K562 (cell line): Measurements from ENCODE around the gene FIS1. TPM values are rescaled to one million over a fixed set of nuclear protein-coding genes. Genes with fewer than 3 reads are reported as not detected.

Source experiments
- CBX3 ChIP-seq, 2 experiments: IDR thresholded peaks; 1 replicate in 1 of 2; 2 replicates in 1 of 2; pipeline ENCODE4 v1.6.1; 2012; ENCODE audit warnings: inconsistent platforms in 2 of 2, low read length in 2 of 2, borderline replicate concordance in 1 of 2, control low read depth in 1 of 2
- ETV5 ChIP-seq: sonication (generic); formaldehyde crosslinking; IDR thresholded peaks from 2 replicates; pipeline ENCODE4 v1.4.0; 2020; ENCODE audit warnings: low read depth, mild to moderate bottlenecking, missing genetic modification reagents
- FOXP1 ChIP-seq: sonication (generic); formaldehyde crosslinking; IDR thresholded peaks from 2 replicates; pipeline ENCODE4 v1.8.0; 2022; ENCODE audit warnings: mild to moderate bottlenecking, missing genetic modification reagents
- GABPA ChIP-seq: fragments of 200-800 bp; sonication (Bioruptor generic); conservative IDR thresholded peaks from 2 replicates; pipeline ENCODE4 v1.6.1; 2016; ENCODE audit warnings: low read depth, missing genetic modification characterization, missing compliant biosample characterization
- IRF2 ChIP-seq: sonication (generic); formaldehyde crosslinking; IDR thresholded peaks from 2 replicates; pipeline ENCODE4 v1.8.1; 2022; ENCODE audit warnings: mild to moderate bottlenecking, missing genetic modification reagents
- KDM5B ChIP-seq: fragments of 200-600 bp; sonication (generic); IDR thresholded peaks from 2 replicates; pipeline ENCODE4 v1.6.1; 2012; ENCODE audit warnings: low read depth, mild to moderate bottlenecking, moderate library complexity, low read length, control low read depth, inconsistent platforms; ENCODE audit not compliant: insufficient replicate concordance
- L3MBTL2 ChIP-seq: fragments of 450-650 bp; IDR thresholded peaks from 2 replicates; pipeline ENCODE4 v1.6.1; 2016; ENCODE audit warnings: mild to moderate bottlenecking, moderate library complexity
- MBD1 ChIP-seq: fragments of 250-450 bp; sonication (Bioruptor Pico); IDR thresholded peaks from 2 replicates; pipeline ENCODE4 v1.8.0; 2022; ENCODE audit warnings: inconsistent platforms
- MEIS2 ChIP-seq: fragments of 450-650 bp; IDR thresholded peaks from 2 replicates; pipeline ENCODE4 v1.6.1; 2014; ENCODE audit warnings: mild to moderate bottlenecking; ENCODE audit not compliant: partially characterized antibody
- MLLT1 ChIP-seq, 2 experiments: fragments of 450-650 bp; IDR thresholded peaks; 2 replicates each; pipeline ENCODE4 v1.6.1; 2016
- POLR2A ChIP-seq: fragments of 450-650 bp; conservative IDR thresholded peaks from 2 replicates; pipeline ENCODE4 v1.6.1; 2016
- POLR2B ChIP-seq: fragments of 450-650 bp; IDR thresholded peaks from 2 replicates; pipeline ENCODE4 v1.6.1; 2018; ENCODE audit warnings: low read depth; ENCODE audit not compliant: partially characterized antibody
- PTBP1 ChIP-seq: fragments of 200-400 bp; formaldehyde crosslinking; IDR thresholded peaks from 2 replicates; pipeline ENCODE4 v1.6.1; 2017; ENCODE audit warnings: low read depth, low read length
- RAD51 ChIP-seq: fragments of 450-650 bp; IDR thresholded peaks from 2 replicates; pipeline ENCODE4 v1.7.1; 2016; ENCODE audit warnings: low read depth, mild to moderate bottlenecking, borderline replicate concordance
- RB1 ChIP-seq: fragments of 450-650 bp; IDR thresholded peaks from 2 replicates; pipeline ENCODE4 v1.6.1; 2017; ENCODE audit warnings: low read depth, mild to moderate bottlenecking
- RBM14 ChIP-seq: fragments of 200-400 bp; formaldehyde crosslinking; IDR thresholded peaks from 2 replicates; pipeline ENCODE4 v1.6.1; 2018; ENCODE audit warnings: low read depth, mild to moderate bottlenecking, low read length, moderate library complexity, borderline replicate concordance; ENCODE audit not compliant: insufficient read depth
- STAT6 ChIP-seq: sonication (generic); formaldehyde crosslinking; IDR thresholded peaks from 2 replicates; pipeline ENCODE4 v1.8.1; 2023; ENCODE audit warnings: mild to moderate bottlenecking, missing genetic modification reagents
- TCFL5 ChIP-seq: fragments of 250-450 bp; sonication (Bioruptor Pico); conservative IDR thresholded peaks from 2 replicates; pipeline ENCODE4 v1.6.1; 2021; ENCODE audit warnings: mild to moderate bottlenecking, moderate library complexity, matching md5 sums
- UBTF ChIP-seq, 2 experiments: IDR thresholded peaks; 2 replicates each; pipeline ENCODE4 v1.6.1; 2012; ENCODE audit warnings: improper control_type of control experiment in 2 of 2, low read depth in 2 of 2, low read length in 2 of 2, borderline replicate concordance in 1 of 2
- ZBED1 ChIP-seq: IDR thresholded peaks from 2 replicates; pipeline ENCODE4 v1.6.1; 2014
- ZNF785 ChIP-seq: fragments of 250-450 bp; sonication (Bioruptor Pico); IDR thresholded peaks from 2 replicates; pipeline ENCODE4 v1.4.0; 2020; ENCODE audit warnings: mild to moderate bottlenecking
- polyA plus RNA-seq, 8 experiments: library from polyadenylated mRNA; depleted of rRNA in 4 of 8; stranded (reverse) in 5 of 8; unstranded in 3 of 8; fragments of >200 nt; fragmentation: Nextera tagmentation in 2 of 8; fragmentation: Illumina TruSeq in 1 of 8; extraction: Ambion mirVana in 2 of 8; extraction: Trizol in 1 of 8; gene quantifications; 2 replicates each; pipeline versions ENCODE4 v1.2.1 to v1.2.3, GENCODE V29; 2011 to 2014; ENCODE audit warnings: inconsistent platforms in 1 of 8, missing spikeins in 1 of 8
- total RNA-seq, 7 experiments: library from RNA; depleted of rRNA in 6 of 7; stranded (reverse); fragments of >200 nt in 6 of 7; fragmentation: Illumina TruSeq in 2 of 7; extraction: Trizol in 2 of 7; gene quantifications; 2 replicates each; pipeline versions ENCODE4 v1.2.1 to v1.2.3, GENCODE V29; 2011 to 2021; ENCODE audit warnings: low replicate concordance in 1 of 7

FIS1 gene
- total and polyA plus RNA-seq, 9 of the 15 experiments (the other 6 are each of a cell fraction or from before 2014, with no cell fraction given): 86.0 to 257 (median 144) TPM

- TF ChIP-seq STAT6: peak; percentile 3; the same call in 1 of the 2 replicates
- peak; percentile 50 for TF ChIP-seq POLR2B
- TF ChIP-seq ETV5 (CRISPR knock-in tag): peak; percentile 10; the same call in 1 of the 2 replicates
- peak; percentile 9; the same call in 1 of the 2 replicates for TF ChIP-seq ZBED1
- peak; percentile 84 for TF ChIP-seq GABPA (tag)
- TF ChIP-seq MLLT1 (IDR thresholded peaks at IDR 0.05): peak in 1 of 2 experiments; percentile 49; a peak in 1 of 4 replicates
- 0 out of 2 replicates have a peak, but pooled peaks have one; percentile 31 for TF ChIP-seq L3MBTL2
- TF ChIP-seq ZNF785: no peak
- TF ChIP-seq MEIS2: peak; percentile 65
- peak; percentile 53 for TF ChIP-seq KDM5B
- no peak for TF ChIP-seq IRF2 (CRISPR knock-in tag)
- no peak for TF ChIP-seq RBM14
- no peak for TF ChIP-seq TCFL5
- peak; percentile 35; the same call in 1 of the 2 replicates for TF ChIP-seq MBD1 (CRISPR knock-in tag)
- 0 out of 2 replicates have a peak, but pooled peaks have one; percentile 20 for TF ChIP-seq PTBP1
- no peak for TF ChIP-seq UBTF (IDR thresholded peaks at IDR 0.05; ENCODE audit: borderline replicate concordance in 1 of 2, low read depth in 2 of 2, low read length in 2 of 2)
- no peak for TF ChIP-seq FOXP1 (CRISPR knock-in tag)
- TF ChIP-seq CBX3 (IDR thresholded peaks at IDR 0.05; ENCODE audit: borderline replicate concordance in 1 of 2, low read length in 2 of 2): 0 out of 3 replicates have a peak, but pooled peaks of 1 of the 2 experiments have one; percentile 12
- peak; percentile 91 for TF ChIP-seq RAD51
- no peak; the same call in 1 of the 2 replicates for TF ChIP-seq RB1
- peak; percentile 70 for TF ChIP-seq POLR2A
These were observed 327 bp upstream of the FIS1 start (continued) for GRCh38 chr7:101245147-101245668.
